OCI-LY7 (cell line): ENCODE results near the gene DCX. TPM values are rescaled to one million over a fixed set of nuclear protein-coding genes. Genes with fewer than 3 reads are reported as not detected.

Experiments used
- BruUV-seq: library from RNA; stranded (reverse); fragments of 400-500 nt; replicated peaks from 2 replicates; lab custom pipeline; 2021; lab: Mats Ljungman, UMichigan
- CTCF ChIA-PET: fragments of 300-600 bp; sonication (Branson Sonifier 250); formaldehyde crosslinking; loops from one replicate; lab custom pipeline; 2022; ENCODE audit warnings: antibody characterized with exemption; ENCODE audit not compliant: unreplicated experiment; lab: Charles Lee
- POLR2A ChIA-PET: fragments of 300-600 bp; sonication (Branson Sonifier 250); formaldehyde crosslinking; loops from one replicate; lab custom pipeline; 2022; ENCODE audit warnings: antibody characterized with exemption; lab: Charles Lee
- DNase-seq: peaks from one replicate; pipeline ENCODE4 v3.0.0-alpha.2; 2015; ENCODE audit warnings: low spot score
- H2AFZ ChIP-seq: fragments of 200-600 bp; sonication (generic), shearing (Covaris generic); 2 replicates; pipeline ENCODE4 v1.6.1; 2014; ENCODE audit warnings: mild to moderate bottlenecking, antibody characterized with exemption, low read length, moderate library complexity
- H3K27ac ChIP-seq: fragments of 200-600 bp; sonication (generic); 2 replicates; pipeline ENCODE4 v1.5.1; 2014; ENCODE audit warnings: mixed run types, low read depth, mild to moderate bottlenecking, moderate library complexity, low read length, inconsistent platforms; ENCODE audit not compliant: poor library complexity, severe bottlenecking
- H3K36me3 ChIP-seq: fragments of 200-600 bp; sonication (generic); 2 replicates; pipeline ENCODE4 v1.6.1; 2014; ENCODE audit warnings: mild to moderate bottlenecking, antibody characterized with exemption, low read length, moderate library complexity, mixed read lengths; ENCODE audit not compliant: insufficient read depth
- H3K4me1 ChIP-seq: fragments of 200-600 bp; sonication (generic); 2 replicates; pipeline ENCODE4 v1.5.1; 2014; ENCODE audit warnings: mild to moderate bottlenecking, low read length; ENCODE audit not compliant: insufficient read depth, poor library complexity, severe bottlenecking
- H3K4me2 ChIP-seq: fragments of 200-600 bp; sonication (generic); 2 replicates; pipeline ENCODE4 v1.6.1; 2014; ENCODE audit warnings: mild to moderate bottlenecking, low read length
- H3K4me3 ChIP-seq: fragments of 200-600 bp; sonication (generic); 2 replicates; pipeline ENCODE4 v1.5.1; 2014; ENCODE audit warnings: mild to moderate bottlenecking, low read depth, low read length; ENCODE audit not compliant: poor library complexity, severe bottlenecking
- H3K79me2 ChIP-seq: fragments of 200-600 bp; sonication (generic); 2 replicates; pipeline ENCODE4 v1.6.1; 2016; ENCODE audit warnings: low read depth, mild to moderate bottlenecking, low read length, moderate library complexity, mixed read lengths; ENCODE audit not compliant: insufficient read depth
- H3K9me2 ChIP-seq: fragments of 200-600 bp; sonication (generic); 2 replicates; pipeline ENCODE4 v1.6.1; 2016; ENCODE audit warnings: mild to moderate bottlenecking, low read length, mixed read lengths; ENCODE audit not compliant: insufficient read depth
- H3K9me3 ChIP-seq: fragments of 200-600 bp; sonication (generic); 2 replicates; pipeline ENCODE4 v1.6.1; 2014; ENCODE audit warnings: mild to moderate bottlenecking, mixed run types, low read length, mixed read lengths
- H4K20me1 ChIP-seq: fragments of 200-600 bp; sonication (generic); 2 replicates; pipeline ENCODE4 v1.6.1; 2014; ENCODE audit warnings: mild to moderate bottlenecking, antibody characterized with exemption, low read length, moderate library complexity, mixed read lengths; ENCODE audit not compliant: insufficient read depth
- CTCF ChIP-seq: fragments of 200-600 bp; sonication (generic); conservative IDR thresholded peaks from 2 replicates; pipeline ENCODE4 v1.5.1; 2014; ENCODE audit warnings: mild to moderate bottlenecking, antibody characterized with exemption, low read length, moderate library complexity, mixed read lengths
- EZH2phosphoT487 ChIP-seq: fragments of 200-600 bp; sonication (generic); IDR thresholded peaks from 2 replicates; pipeline ENCODE4 v1.6.1; 2018; ENCODE audit warnings: low read depth, borderline replicate concordance, mild to moderate bottlenecking, mixed run types, antibody characterized with exemption, low read length, moderate library complexity, mixed read lengths
- intact Hi-C: fragments of 100-400 bp; cut with micrococcal nuclease; formaldehyde crosslinking; loops from one replicate; pipeline ENCODE4 v1.10.0; 2022; ENCODE audit not compliant: unreplicated experiment
- total RNA-seq, 2 experiments: library from RNA; depleted of rRNA in 1 of 2; stranded (reverse); fragments of >200 nt in 1 of 2; shearing (Covaris generic) in 1 of 2; gene quantifications; 2 replicates each; pipeline ENCODE4 v1.2.3, GENCODE V29; 2014 to 2022

The DCX gene
- total RNA-seq, 2 experiments from 2014 or later = not detected

- no peak overlapping the region for H3K27ac ChIP-seq
- no peaks in the 10 kb centered on the region for H3K79me2 ChIP-seq
- TF ChIP-seq EZH2phosphoT487 (no peak), CTCF (no peak)
- H3K9me3 ChIP-seq = no peaks in the 10 kb centered on the region
- no peaks in the 10 kb centered on the region for H3K36me3 ChIP-seq
- no peak overlapping the region for H3K4me3 ChIP-seq
- no peak for DNase-seq
- intact Hi-C loops = no loop called here
- CTCF ChIA-PET = no interaction called here
- H3K4me2 ChIP-seq = no peak overlapping the region
- BruUV-seq = no TSS peak
- POLR2A ChIA-PET = interaction anchor here (0.6 kb wide), 1 partner anchor 239 kb away, joined by 3 read pairs; no protein-coding TSS in a partner anchor
- no peaks in the 10 kb centered on the region for H3K9me2 ChIP-seq
- no peaks in the 10 kb centered on the region for H3K4me1 ChIP-seq
- no peak overlapping the region for H2AFZ ChIP-seq
- H4K20me1 ChIP-seq = no peaks in the 10 kb centered on the region
These were observed 435 bp downstream of the DCX start for GRCh38 chrX:111411557-111411956.

GRCh38 chrX:111410590-111411078 is 1.4 kb downstream of the DCX start:
- Histone ChIP-seq H3K9me3 (no peaks in the 10 kb centered on the region), H3K27ac (no peak overlapping the region), H3K4me3 (no peak overlapping the region), H3K36me3 (no peaks in the 10 kb centered on the region), H2AFZ (no peak overlapping the region), H4K20me1 (no peaks in the 10 kb centered on the region), H3K4me2 (no peak overlapping the region), H3K4me1 (no peaks in the 10 kb centered on the region), H3K79me2 (no peaks in the 10 kb centered on the region), H3K9me2 (no peaks in the 10 kb centered on the region)
- BruUV-seq = no TSS peak
- no peak for TF ChIP-seq EZH2phosphoT487
- TF ChIP-seq CTCF = no peak
- intact Hi-C loops = no loop called here
- ChIA-PET POLR2A (no interaction called here), CTCF (no interaction called here)
- no peak for DNase-seq

- no peaks in the 10 kb centered on the region for H3K9me3 ChIP-seq
- CTCF ChIA-PET = no interaction called here
These were observed 2.7 kb downstream of the DCX start for GRCh38 chrX:111409326-111409725.

More at GRCh38 chrX:111409326-111409725, 2.7 kb downstream of the DCX start:
- intact Hi-C loops = no loop called here
- Histone ChIP-seq H3K79me2 (no peaks in the 10 kb centered on the region), H2AFZ (no peak overlapping the region), H3K4me3 (no peak overlapping the region), H3K4me1 (no peaks in the 10 kb centered on the region), H3K4me2 (no peak overlapping the region), H3K9me2 (no peaks in the 10 kb centered on the region), H4K20me1 (no peaks in the 10 kb centered on the region), H3K36me3 (no peaks in the 10 kb centered on the region), H3K27ac (no peak overlapping the region)
- DNase-seq = no peak
- TF ChIP-seq EZH2phosphoT487 (no peak), CTCF (no peak)
- no TSS peak for BruUV-seq
- POLR2A ChIA-PET = no interaction called here
